Nephron progenitor cell (in vitro differentiated cells): ENCODE results near the gene ADD1.

Experiments
- DNase-seq: peaks from one replicate; pipeline ENCODE4 v3.0.0; 2021
- H3K27ac Mint-ChIP-seq: 2 replicates; pipeline ENCODE4 v1.8.0; 2021; ENCODE audit warnings: mild to moderate bottlenecking, moderate library complexity, mixed read lengths
- H3K27me3 Mint-ChIP-seq: 2 replicates; pipeline ENCODE4 v1.8.0; 2021; ENCODE audit warnings: mild to moderate bottlenecking, low read depth, mixed read lengths; ENCODE audit not compliant: poor library complexity
- H3K36me3 Mint-ChIP-seq: 2 replicates; pipeline ENCODE4 v1.8.0; 2021; ENCODE audit warnings: low read depth, mixed read lengths
- H3K4me1 Mint-ChIP-seq: 2 replicates; pipeline ENCODE4 v1.8.0; 2021; ENCODE audit warnings: mixed read lengths
- H3K4me3 Mint-ChIP-seq: 2 replicates; pipeline ENCODE4 v1.8.0; 2021; ENCODE audit warnings: mild to moderate bottlenecking, moderate library complexity, mixed read lengths
- H3K9me3 Mint-ChIP-seq: 2 replicates; pipeline ENCODE4 v1.8.0; 2021; ENCODE audit warnings: mild to moderate bottlenecking, moderate library complexity, mixed read lengths
- TF ChIP-seq, protein P1 (sequence below): fragments of 200-600 bp; sonication (generic); IDR thresholded peaks from 2 replicates; pipeline ENCODE4 v1.5.0; 2021; ENCODE audit warnings: antibody characterized with exemption

ADD1 gene

DNA sequence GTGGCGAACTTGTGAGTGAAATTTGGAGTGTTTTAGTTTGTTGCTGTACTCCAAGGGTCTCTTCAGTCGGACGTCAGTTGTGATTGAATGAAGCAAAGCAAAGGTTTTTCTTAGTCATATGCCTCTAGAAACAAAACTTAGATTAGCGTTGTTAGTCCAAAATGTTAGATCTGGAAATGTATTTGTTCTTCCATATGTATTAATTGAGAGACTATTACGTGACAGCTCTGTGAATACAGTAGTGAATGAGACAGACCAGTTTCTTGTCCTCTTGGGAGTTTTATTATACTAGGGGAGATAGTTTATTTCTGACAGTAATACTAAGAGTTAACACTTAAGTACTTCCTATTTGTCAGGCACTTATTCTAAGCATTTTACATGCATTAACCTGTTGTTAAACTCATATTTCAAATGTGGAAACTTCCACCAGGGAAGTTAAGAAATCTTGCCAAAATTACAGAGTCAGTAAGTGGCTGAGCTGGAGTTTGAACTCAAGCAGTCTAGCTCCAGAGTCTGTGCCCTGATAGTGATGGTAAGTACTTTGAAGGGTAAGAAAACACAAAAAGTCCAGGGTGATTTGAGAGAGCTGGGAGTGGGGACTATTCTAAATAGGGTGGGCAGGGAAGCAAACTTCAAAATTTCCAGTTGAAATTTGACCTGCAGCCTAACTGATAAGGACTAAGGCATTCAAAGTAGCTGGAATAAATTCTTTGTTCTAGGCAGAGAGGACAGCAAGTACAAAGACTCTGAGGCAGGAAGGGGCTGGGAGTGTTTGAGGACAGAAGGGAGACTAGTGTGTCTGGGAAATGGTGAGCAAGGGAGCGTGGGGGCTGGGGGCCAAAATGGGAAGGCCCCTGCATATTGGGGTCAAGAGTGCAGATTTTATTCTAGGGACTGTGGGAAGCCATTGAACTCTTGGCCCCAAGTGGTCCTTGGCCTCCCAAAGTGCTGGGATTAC lies 17.0 kb downstream of the ADD1 start:
- no peak for DNase-seq
- H3K27ac Mint-ChIP-seq = peak overlapping the region; percentile 91
- H3K36me3 Mint-ChIP-seq = peaks cover 21% of the 10 kb centered on the region
- H3K27me3 Mint-ChIP-seq = no peaks in the 10 kb centered on the region
- TF ChIP-seq, protein P1, sequence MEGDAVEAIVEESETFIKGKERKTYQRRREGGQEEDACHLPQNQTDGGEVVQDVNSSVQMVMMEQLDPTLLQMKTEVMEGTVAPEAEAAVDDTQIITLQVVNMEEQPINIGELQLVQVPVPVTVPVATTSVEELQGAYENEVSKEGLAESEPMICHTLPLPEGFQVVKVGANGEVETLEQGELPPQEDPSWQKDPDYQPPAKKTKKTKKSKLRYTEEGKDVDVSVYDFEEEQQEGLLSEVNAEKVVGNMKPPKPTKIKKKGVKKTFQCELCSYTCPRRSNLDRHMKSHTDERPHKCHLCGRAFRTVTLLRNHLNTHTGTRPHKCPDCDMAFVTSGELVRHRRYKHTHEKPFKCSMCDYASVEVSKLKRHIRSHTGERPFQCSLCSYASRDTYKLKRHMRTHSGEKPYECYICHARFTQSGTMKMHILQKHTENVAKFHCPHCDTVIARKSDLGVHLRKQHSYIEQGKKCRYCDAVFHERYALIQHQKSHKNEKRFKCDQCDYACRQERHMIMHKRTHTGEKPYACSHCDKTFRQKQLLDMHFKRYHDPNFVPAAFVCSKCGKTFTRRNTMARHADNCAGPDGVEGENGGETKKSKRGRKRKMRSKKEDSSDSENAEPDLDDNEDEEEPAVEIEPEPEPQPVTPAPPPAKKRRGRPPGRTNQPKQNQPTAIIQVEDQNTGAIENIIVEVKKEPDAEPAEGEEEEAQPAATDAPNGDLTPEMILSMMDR = no peak
- peaks cover 57% of the 10 kb centered on the region for H3K4me1 Mint-ChIP-seq
- H3K4me3 Mint-ChIP-seq = peak overlapping the region; percentile 8
- peaks cover 5% of the 10 kb centered on the region for H3K9me3 Mint-ChIP-seq

- H3K27me3 Mint-ChIP-seq = no peaks in the 10 kb centered on the region
- H3K9me3 Mint-ChIP-seq = no peaks in the 10 kb centered on the region
- H3K36me3 Mint-ChIP-seq = peaks cover 13% of the 10 kb centered on the region
- H3K27ac Mint-ChIP-seq = peak overlapping the region; percentile 70
- no peak overlapping the region for H3K4me3 Mint-ChIP-seq
- TF ChIP-seq, protein P1 = no peak
- no peak for DNase-seq
- H3K4me1 Mint-ChIP-seq = peaks cover 59% of the 10 kb centered on the region
Observed at GRCh38 chr4:2861631-2862436, 18.2 kb downstream of the ADD1 start.

GRCh38 chr4:2862528-2862927 lies 18.9 kb downstream of the ADD1 start:
- no peak overlapping the region for H3K4me3 Mint-ChIP-seq
- DNase-seq = no peak
- H3K27ac Mint-ChIP-seq = peak overlapping the region; percentile 62
- TF ChIP-seq, protein P1 = no peak
- H3K36me3 Mint-ChIP-seq = peaks cover 8% of the 10 kb centered on the region
- no peaks in the 10 kb centered on the region for H3K9me3 Mint-ChIP-seq
- no peaks in the 10 kb centered on the region for H3K27me3 Mint-ChIP-seq
- peaks cover 66% of the 10 kb centered on the region for H3K4me1 Mint-ChIP-seq

- TF ChIP-seq, protein P1 = no peak
- peaks cover 71% of the 10 kb centered on the region for H3K4me1 Mint-ChIP-seq
- H3K27ac Mint-ChIP-seq = no peak overlapping the region
- no peak for DNase-seq
- no peaks in the 10 kb centered on the region for H3K27me3 Mint-ChIP-seq
- H3K36me3 Mint-ChIP-seq = no peaks in the 10 kb centered on the region
- H3K4me3 Mint-ChIP-seq = no peak overlapping the region
- H3K9me3 Mint-ChIP-seq = no peaks in the 10 kb centered on the region
Observed at GRCh38 chr4:2863649-2864048, 20.0 kb downstream of the ADD1 start.

- Mint-ChIP-seq H3K36me3 (peaks cover under 1% of the 10 kb centered on the region), H3K9me3 (no peaks in the 10 kb centered on the region), H3K27ac (no peak overlapping the region), H3K4me3 (no peak overlapping the region), H3K27me3 (no peaks in the 10 kb centered on the region), H3K4me1 (peaks cover 80% of the 10 kb centered on the region)
- TF ChIP-seq, protein P1 = no peak
- no peak for DNase-seq
Observed at GRCh38 chr4:2865196-2865780, 21.6 kb downstream of the ADD1 start.
